GM23338 (cell line): ENCODE data around the gene MS4A12. TPM values are rescaled to one million over a fixed set of nuclear protein-coding genes. Genes with fewer than 3 reads are reported as not detected.
"Not testable (repeated sequence)": the region's sequence is repeated elsewhere in the genome, so short reads cannot be mapped to it uniquely, and the experiment has no call there.

Source experiments
- ATAC-seq: fragments of 200-7000 bp; cut with Tn5 transposase; 3 replicates; pipeline ENCODE4 v1.9.1; 2020
- DNase-seq: peaks from one replicate; pipeline ENCODE4 v3.0.0-alpha.2; 2015; ENCODE audit warnings: low spot score
- H2AFZ ChIP-seq: fragments of 200-600 bp; sonication (generic); 2 replicates; pipeline ENCODE4 v1.8.0; 2016; ENCODE audit warnings: antibody characterized with exemption, mild to moderate bottlenecking, moderate library complexity
- H3F3A ChIP-seq: fragments of 200-600 bp; sonication (generic); replicated peaks from 2 replicates; pipeline ENCODE4 v1.8.0; 2017; ENCODE audit warnings: antibody characterized with exemption, mixed run types, low read depth
- H3K27ac ChIP-seq: fragments of 200-600 bp; sonication (generic); 2 replicates; pipeline ENCODE4 v1.6.1; 2016; ENCODE audit warnings: low read depth
- H3K27me3 ChIP-seq: fragments of 200-600 bp; sonication (generic); 2 replicates; pipeline ENCODE4 v1.8.0; 2016; ENCODE audit warnings: mild to moderate bottlenecking, mixed run types, moderate library complexity; ENCODE audit not compliant: insufficient read depth
- H3K36me3 ChIP-seq: fragments of 200-600 bp; sonication (generic); 2 replicates; pipeline ENCODE4 v1.8.0; 2016; ENCODE audit warnings: mild to moderate bottlenecking; ENCODE audit not compliant: insufficient read depth
- H3K4me1 ChIP-seq: fragments of 200-600 bp; sonication (generic); 2 replicates; pipeline ENCODE4 v1.8.0; 2016; ENCODE audit warnings: mild to moderate bottlenecking, moderate library complexity; ENCODE audit not compliant: insufficient read depth
- H3K4me2 ChIP-seq: fragments of 200-600 bp; sonication (generic); 2 replicates; pipeline ENCODE4 v1.7.1; 2017; ENCODE audit warnings: mixed run types
- H3K4me3 ChIP-seq: fragments of 200-600 bp; sonication (generic); 2 replicates; pipeline ENCODE4 v1.6.1; 2016; ENCODE audit warnings: mixed run types
- H3K79me2 ChIP-seq: fragments of 200-600 bp; sonication (generic); replicated peaks from 2 replicates; pipeline ENCODE4 v1.8.0; 2017; ENCODE audit warnings: mild to moderate bottlenecking; ENCODE audit not compliant: insufficient read depth
- H3K9me2 ChIP-seq: fragments of 200-600 bp; sonication (generic); 2 replicates; pipeline ENCODE4 v1.8.0; 2017; ENCODE audit not compliant: insufficient read depth
- H4K20me1 ChIP-seq: fragments of 200-600 bp; sonication (generic); replicated peaks from 2 replicates; pipeline ENCODE4 v1.8.0; 2017; ENCODE audit warnings: mild to moderate bottlenecking; ENCODE audit not compliant: insufficient read depth
- H3K27ac Mint-ChIP-seq: 2 replicates; pipeline ENCODE4 v1.8.0; 2020; ENCODE audit warnings: inconsistent platforms, mild to moderate bottlenecking, moderate library complexity, mixed read lengths
- H3K27me3 Mint-ChIP-seq: 3 replicates; pipeline ENCODE4 v1.8.0; 2022; ENCODE audit warnings: low read depth, mild to moderate bottlenecking, moderate library complexity, mixed read lengths, inconsistent platforms; ENCODE audit not compliant: insufficient read depth, poor library complexity
- H3K36me3 Mint-ChIP-seq: 3 replicates; pipeline ENCODE4 v1.8.0; 2021; ENCODE audit warnings: low read depth, mild to moderate bottlenecking, inconsistent platforms, moderate library complexity, mixed read lengths
- H3K4me1 Mint-ChIP-seq: 3 replicates; pipeline ENCODE4 v1.8.0; 2020; ENCODE audit warnings: mild to moderate bottlenecking, inconsistent platforms, mixed read lengths
- H3K4me3 Mint-ChIP-seq: 3 replicates; pipeline ENCODE4 v1.8.0; 2021; ENCODE audit warnings: moderate library complexity, mild to moderate bottlenecking, inconsistent platforms, mixed read lengths
- H3K9me3 Mint-ChIP-seq: 3 replicates; pipeline ENCODE4 v1.8.0; 2020; ENCODE audit warnings: moderate library complexity, mild to moderate bottlenecking, inconsistent platforms, mixed read lengths
- CREB1 ChIP-seq: fragments of 250-450 bp; sonication (Bioruptor Pico); IDR thresholded peaks from 2 replicates; pipeline ENCODE4 v1.5.0; 2020; ENCODE audit warnings: low read depth, mild to moderate bottlenecking, moderate library complexity
- ETS1 ChIP-seq: IDR thresholded peaks from 2 replicates; pipeline ENCODE4 v1.6.1; 2016; ENCODE audit warnings: antibody characterized with exemption
- EZH2 ChIP-seq: fragments of 200-600 bp; sonication (generic); IDR thresholded peaks from one replicate; pipeline ENCODE4 v1.8.0; 2017; ENCODE audit warnings: antibody characterized with exemption, mild to moderate bottlenecking, low read depth; ENCODE audit not compliant: unreplicated experiment
- EZH2phosphoT487 ChIP-seq: fragments of 200-600 bp; sonication (generic); IDR thresholded peaks from one replicate; pipeline ENCODE4 v1.8.1; 2018; ENCODE audit warnings: antibody characterized with exemption; ENCODE audit not compliant: unreplicated experiment
- JUNB ChIP-seq: IDR thresholded peaks from one replicate; pipeline ENCODE4 v1.6.1; 2016; ENCODE audit warnings: antibody characterized with exemption; ENCODE audit not compliant: unreplicated experiment
- NANOG ChIP-seq: IDR thresholded peaks from 2 replicates; pipeline ENCODE4 v1.6.1; 2016; ENCODE audit warnings: antibody characterized with exemption, borderline replicate concordance
- POLR2AphosphoS5 ChIP-seq: IDR thresholded peaks from 2 replicates; pipeline ENCODE4 v1.6.1; 2016; ENCODE audit warnings: antibody characterized with exemption, low read depth
- STAT1 ChIP-seq: IDR thresholded peaks from one replicate; pipeline ENCODE4 v1.6.1; 2016; ENCODE audit warnings: antibody characterized with exemption; ENCODE audit not compliant: unreplicated experiment
- ZNF114 ChIP-seq: fragments of 250-450 bp; sonication (Bioruptor Pico); IDR thresholded peaks from 2 replicates; pipeline ENCODE4 v1.5.0; 2020; ENCODE audit warnings: mild to moderate bottlenecking, moderate library complexity
- ZNF331 ChIP-seq: fragments of 250-450 bp; sonication (Bioruptor Pico); IDR thresholded peaks from 2 replicates; pipeline ENCODE4 v1.5.0; 2020; ENCODE audit warnings: low read depth, mild to moderate bottlenecking, moderate library complexity
- polyA plus RNA-seq: library from polyadenylated mRNA; unstranded; fragments of >200 nt; fragmentation: Nextera tagmentation; extraction: Ambion mirVana; gene quantifications from 2 replicates; pipeline ENCODE4 v1.2.1, GENCODE V29; 2016
- total RNA-seq: library from RNA; depleted of rRNA; stranded (reverse); fragments of >200 nt; shearing (Covaris generic); gene quantifications from 2 replicates; pipeline ENCODE4 v1.2.3, GENCODE V29; 2014
- TF ChIP-seq, protein P1 (sequence below): IDR thresholded peaks from one replicate; pipeline ENCODE4 v1.6.1; 2018; ENCODE audit warnings: antibody characterized with exemption; ENCODE audit not compliant: unreplicated experiment
- TF ChIP-seq, protein P2 (sequence below), 2 experiments: fragments of 200-600 bp in 1 of 2; sonication (generic) in 1 of 2; conservative IDR thresholded peaks; 2 replicates each; pipeline versions ENCODE4 v1.5.1 to v1.6.1; 2016 to 2017; ENCODE audit warnings: antibody characterized with exemption in 2 of 2, low read depth in 2 of 2, mild to moderate bottlenecking in 2 of 2, moderate library complexity in 1 of 2

The MS4A12 gene
- total and polyA plus RNA-seq, 2 experiments from 2014 or later: 0.21 to 0.34 TPM

GRCh38 chr11:60530454-60531100 is 38.0 kb downstream of the MS4A12 start:
- H3K4me3 ChIP-seq: no peak overlapping the region
- Mint-ChIP-seq H3K9me3 (peaks cover 22% of the 10 kb centered on the region), H3K27ac (no peak overlapping the region), H3K36me3 (peaks cover 19% of the 10 kb centered on the region), H3K4me3 (no peak overlapping the region), H3K27me3 (peaks cover 3% of the 10 kb centered on the region), H3K4me1 (peaks cover 10% of the 10 kb centered on the region)
- 0 out of 2 replicates have a peak, but pooled peaks cover 5% of the 10 kb centered on the region for H3K36me3 ChIP-seq
- TF ChIP-seq ETS1 (no peak), ZNF114 (no peak), EZH2 (no peak), ZNF331 (CRISPR knock-in tag) (no peak), CREB1 (CRISPR knock-in tag) (no peak), POLR2AphosphoS5 (no peak), JUNB (no peak), STAT1 (no peak), EZH2phosphoT487 (no peak), NANOG (no peak)
- TF ChIP-seq, protein P1, sequence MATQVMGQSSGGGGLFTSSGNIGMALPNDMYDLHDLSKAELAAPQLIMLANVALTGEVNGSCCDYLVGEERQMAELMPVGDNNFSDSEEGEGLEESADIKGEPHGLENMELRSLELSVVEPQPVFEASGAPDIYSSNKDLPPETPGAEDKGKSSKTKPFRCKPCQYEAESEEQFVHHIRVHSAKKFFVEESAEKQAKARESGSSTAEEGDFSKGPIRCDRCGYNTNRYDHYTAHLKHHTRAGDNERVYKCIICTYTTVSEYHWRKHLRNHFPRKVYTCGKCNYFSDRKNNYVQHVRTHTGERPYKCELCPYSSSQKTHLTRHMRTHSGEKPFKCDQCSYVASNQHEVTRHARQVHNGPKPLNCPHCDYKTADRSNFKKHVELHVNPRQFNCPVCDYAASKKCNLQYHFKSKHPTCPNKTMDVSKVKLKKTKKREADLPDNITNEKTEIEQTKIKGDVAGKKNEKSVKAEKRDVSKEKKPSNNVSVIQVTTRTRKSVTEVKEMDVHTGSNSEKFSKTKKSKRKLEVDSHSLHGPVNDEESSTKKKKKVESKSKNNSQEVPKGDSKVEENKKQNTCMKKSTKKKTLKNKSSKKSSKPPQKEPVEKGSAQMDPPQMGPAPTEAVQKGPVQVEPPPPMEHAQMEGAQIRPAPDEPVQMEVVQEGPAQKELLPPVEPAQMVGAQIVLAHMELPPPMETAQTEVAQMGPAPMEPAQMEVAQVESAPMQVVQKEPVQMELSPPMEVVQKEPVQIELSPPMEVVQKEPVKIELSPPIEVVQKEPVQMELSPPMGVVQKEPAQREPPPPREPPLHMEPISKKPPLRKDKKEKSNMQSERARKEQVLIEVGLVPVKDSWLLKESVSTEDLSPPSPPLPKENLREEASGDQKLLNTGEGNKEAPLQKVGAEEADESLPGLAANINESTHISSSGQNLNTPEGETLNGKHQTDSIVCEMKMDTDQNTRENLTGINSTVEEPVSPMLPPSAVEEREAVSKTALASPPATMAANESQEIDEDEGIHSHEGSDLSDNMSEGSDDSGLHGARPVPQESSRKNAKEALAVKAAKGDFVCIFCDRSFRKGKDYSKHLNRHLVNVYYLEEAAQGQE: no peak
- TF ChIP-seq, protein P2, sequence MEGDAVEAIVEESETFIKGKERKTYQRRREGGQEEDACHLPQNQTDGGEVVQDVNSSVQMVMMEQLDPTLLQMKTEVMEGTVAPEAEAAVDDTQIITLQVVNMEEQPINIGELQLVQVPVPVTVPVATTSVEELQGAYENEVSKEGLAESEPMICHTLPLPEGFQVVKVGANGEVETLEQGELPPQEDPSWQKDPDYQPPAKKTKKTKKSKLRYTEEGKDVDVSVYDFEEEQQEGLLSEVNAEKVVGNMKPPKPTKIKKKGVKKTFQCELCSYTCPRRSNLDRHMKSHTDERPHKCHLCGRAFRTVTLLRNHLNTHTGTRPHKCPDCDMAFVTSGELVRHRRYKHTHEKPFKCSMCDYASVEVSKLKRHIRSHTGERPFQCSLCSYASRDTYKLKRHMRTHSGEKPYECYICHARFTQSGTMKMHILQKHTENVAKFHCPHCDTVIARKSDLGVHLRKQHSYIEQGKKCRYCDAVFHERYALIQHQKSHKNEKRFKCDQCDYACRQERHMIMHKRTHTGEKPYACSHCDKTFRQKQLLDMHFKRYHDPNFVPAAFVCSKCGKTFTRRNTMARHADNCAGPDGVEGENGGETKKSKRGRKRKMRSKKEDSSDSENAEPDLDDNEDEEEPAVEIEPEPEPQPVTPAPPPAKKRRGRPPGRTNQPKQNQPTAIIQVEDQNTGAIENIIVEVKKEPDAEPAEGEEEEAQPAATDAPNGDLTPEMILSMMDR (conservative IDR thresholded peaks at IDR 0.05; ENCODE audit: low read depth in 2 of 2): no peak
- H3K27ac ChIP-seq: no peak overlapping the region
- H3K79me2 ChIP-seq: no peaks in the 10 kb centered on the region
- no peak overlapping the region for H3K4me2 ChIP-seq
- H2AFZ ChIP-seq: no peak overlapping the region
- ATAC-seq (no peak), DNase-seq (no peak)
- H3F3A ChIP-seq: no peaks in the 10 kb centered on the region
- no peaks in the 10 kb centered on the region for H4K20me1 ChIP-seq
- peaks cover 11% of the 10 kb centered on the region for H3K9me2 ChIP-seq
- H3K27me3 ChIP-seq: no peaks in the 10 kb centered on the region
- no peaks in the 10 kb centered on the region for H3K4me1 ChIP-seq

DNA sequence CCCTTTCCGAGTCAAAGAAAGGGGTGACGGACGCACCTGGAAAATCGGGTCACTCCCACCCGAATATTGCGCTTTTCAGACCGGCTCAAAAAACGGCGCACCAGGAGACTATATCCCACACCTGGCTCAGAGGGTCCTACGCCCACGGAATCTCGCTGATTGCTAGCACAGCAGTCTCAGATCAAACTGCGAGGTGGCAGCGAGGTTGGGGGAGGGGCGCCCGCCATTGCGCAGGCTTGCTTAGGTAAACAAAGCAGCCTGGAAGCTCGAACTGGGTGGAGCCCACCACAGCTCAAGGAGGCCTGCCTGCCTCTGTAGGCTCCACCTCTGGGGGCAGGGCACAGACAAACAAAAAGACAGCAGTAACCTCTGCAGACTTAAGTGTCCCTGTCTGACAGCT is 39.8 kb downstream of the MS4A12 start:
- H3K27ac Mint-ChIP-seq: not testable (repeated sequence)

DNA sequence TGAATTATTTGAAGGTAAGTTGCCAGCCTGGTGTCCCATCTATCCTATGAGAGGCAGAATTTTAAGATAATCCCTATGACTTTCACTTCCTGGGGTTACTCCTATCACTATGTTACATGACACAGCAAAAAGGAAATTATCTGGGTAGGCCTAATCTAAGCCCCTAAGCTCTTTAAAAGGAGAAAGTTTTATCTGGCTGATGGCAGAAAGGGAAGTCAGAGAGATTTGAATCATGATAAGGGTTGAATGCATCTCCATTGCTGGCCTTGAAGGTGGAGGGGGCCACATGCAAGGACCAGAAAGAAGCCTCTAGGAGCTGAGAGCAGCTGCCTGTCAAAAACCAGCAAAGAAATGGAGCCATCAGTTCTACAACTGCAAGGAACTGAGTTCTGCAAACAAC is 46.0 kb downstream of the MS4A12 start:
- H4K20me1 ChIP-seq, H3K4me3 Mint-ChIP-seq, H3K4me2 ChIP-seq, H3K79me2 ChIP-seq, H3K27ac ChIP-seq, H3K4me3 ChIP-seq, H3K9me3 Mint-ChIP-seq, H2AFZ ChIP-seq, H3K4me1 Mint-ChIP-seq, H3K27me3 ChIP-seq, H3K36me3 ChIP-seq, H3K4me1 ChIP-seq, H3K9me2 ChIP-seq, H3F3A ChIP-seq, H3K27me3 Mint-ChIP-seq, ATAC-seq, H3K36me3 Mint-ChIP-seq, DNase-seq, H3K27ac Mint-ChIP-seq: not testable (repeated sequence)

More for the DNA sequence above, 39.8 kb downstream of the MS4A12 start:
- not testable (repeated sequence) for H3K27me3 ChIP-seq, ATAC-seq, H3K79me2 ChIP-seq, H3K36me3 ChIP-seq, H3K27me3 Mint-ChIP-seq, H3K4me3 Mint-ChIP-seq, H4K20me1 ChIP-seq, H3F3A ChIP-seq, H3K4me1 ChIP-seq, H2AFZ ChIP-seq, H3K4me2 ChIP-seq, H3K27ac ChIP-seq, DNase-seq, H3K4me3 ChIP-seq
- H3K36me3 Mint-ChIP-seq: peaks cover 19% of the 10 kb centered on the region
- peaks cover 10% of the 10 kb centered on the region for H3K4me1 Mint-ChIP-seq
- peaks cover 11% of the 10 kb centered on the region for H3K9me2 ChIP-seq
- H3K9me3 Mint-ChIP-seq: peaks cover 22% of the 10 kb centered on the region
